Skin of body (tissue), 2 donors: ENCODE results near the gene SCRN2. TPM values are rescaled to one million over a fixed set of nuclear protein-coding genes. Genes with fewer than 3 reads are reported as not detected.

Source experiments
- DNase-seq: peaks from one replicate; lab custom pipeline; 2025; lab: John Stamatoyannopoulos, UW
- total RNA-seq: library from RNA; depleted of rRNA; stranded (reverse); fragments of >200 nt; gene quantifications from one replicate; pipeline ENCODE4 v1.2.3, GENCODE V29; 2014

Gene SCRN2
- total RNA-seq = 40.1 TPM

DNA sequence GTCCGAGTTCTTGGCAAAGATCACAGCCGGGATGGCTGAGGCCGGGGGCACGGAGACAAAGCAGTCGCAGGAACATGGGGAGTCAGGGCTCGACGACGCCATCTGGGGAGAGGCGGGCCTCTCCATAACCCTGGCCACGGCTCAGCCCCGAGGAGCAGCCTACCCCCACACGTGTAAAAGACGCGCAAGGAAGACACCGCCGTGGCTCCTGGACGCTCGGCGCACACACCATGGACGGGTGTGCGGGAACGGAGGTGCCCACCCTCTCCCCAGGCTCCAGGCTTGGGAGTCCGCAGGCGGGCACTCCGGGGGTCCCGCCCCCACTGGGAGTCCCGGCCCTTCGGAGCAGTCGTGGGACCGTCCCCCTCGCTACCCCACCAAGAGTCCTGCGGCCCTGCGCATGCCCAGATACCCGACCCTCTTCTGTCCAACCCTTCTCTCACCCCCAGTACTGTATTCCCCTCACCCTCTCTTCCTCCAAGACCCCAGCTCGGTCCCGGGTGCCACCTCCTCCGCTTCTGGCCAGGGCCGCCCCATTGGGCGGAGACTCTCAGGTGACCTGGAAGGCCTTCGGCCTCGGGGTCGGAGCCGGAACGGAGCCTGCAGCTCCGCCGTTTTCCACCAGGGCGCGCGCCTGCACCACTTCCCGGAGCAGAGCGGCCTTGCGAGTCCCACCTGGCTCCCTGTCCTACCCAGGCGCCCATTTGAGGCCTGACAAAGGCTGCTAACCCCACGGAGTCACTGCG is at the start of gene SCRN2:
Gene SCRN2, minus strand, starts transcription at position 532 of the 746 bp plus-strand sequence. Its CDS starts 430 bp downstream, at position 102.
- DNase-seq = peak; percentile 85

- peak; percentile 56 for DNase-seq
Observed at GRCh38 chr17:47889734-47890529, 48.9 kb upstream of the SCRN2 start.

- DNase-seq = no peak
Observed at GRCh38 chr17:47888293-47888692, 47.2 kb upstream of the SCRN2 start.

GRCh38 chr17:47884905-47885730 is 44.0 kb upstream of the SCRN2 start:
- DNase-seq = no peak

GRCh38 chr17:47884427-47884740 is 43.3 kb upstream of the SCRN2 start:
- DNase-seq = no peak

GRCh38 chr17:47883589-47884426 is 42.7 kb upstream of the SCRN2 start:
- no peak for DNase-seq

GRCh38 chr17:47882695-47883588 is 41.9 kb upstream of the SCRN2 start:
- DNase-seq = no peak

- no peak for DNase-seq
Observed at GRCh38 chr17:47882247-47882646, 41.2 kb upstream of the SCRN2 start.

- no peak for DNase-seq
Observed at GRCh38 chr17:47879776-47880454, 38.8 kb upstream of the SCRN2 start.

DNA sequence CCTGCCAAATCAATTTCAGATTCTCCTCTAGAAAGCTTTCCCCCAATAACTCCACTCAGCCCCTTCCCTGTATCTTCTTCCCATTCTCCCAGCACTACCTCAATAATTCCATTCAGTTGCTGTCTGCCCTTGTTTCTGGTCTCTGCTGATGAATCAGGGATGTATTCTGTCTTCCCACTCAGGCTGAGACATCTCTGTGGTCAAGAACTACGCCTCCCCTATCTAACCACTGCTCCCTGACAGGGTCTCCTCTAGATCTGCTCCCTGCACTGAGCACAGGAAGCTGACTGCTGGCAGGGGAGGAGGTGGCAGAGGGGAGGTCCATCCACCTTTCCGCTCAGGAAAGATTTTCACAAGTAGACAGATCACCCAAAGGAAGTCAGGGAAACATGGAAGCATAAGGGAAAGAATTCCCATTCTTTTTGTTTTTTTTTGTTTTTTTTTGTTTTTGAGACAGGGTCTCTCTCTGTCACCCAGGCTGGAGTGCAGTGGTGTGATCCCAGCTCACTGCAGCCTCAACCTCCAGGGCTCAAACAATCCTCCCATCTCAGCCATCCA is 38.0 kb upstream of the SCRN2 start:
- DNase-seq = no peak

GRCh38 chr17:47878203-47879027 is 37.3 kb upstream of the SCRN2 start:
- DNase-seq = no peak

- DNase-seq = no peak
Observed at GRCh38 chr17:47877368-47878034, 36.4 kb upstream of the SCRN2 start.

DNA sequence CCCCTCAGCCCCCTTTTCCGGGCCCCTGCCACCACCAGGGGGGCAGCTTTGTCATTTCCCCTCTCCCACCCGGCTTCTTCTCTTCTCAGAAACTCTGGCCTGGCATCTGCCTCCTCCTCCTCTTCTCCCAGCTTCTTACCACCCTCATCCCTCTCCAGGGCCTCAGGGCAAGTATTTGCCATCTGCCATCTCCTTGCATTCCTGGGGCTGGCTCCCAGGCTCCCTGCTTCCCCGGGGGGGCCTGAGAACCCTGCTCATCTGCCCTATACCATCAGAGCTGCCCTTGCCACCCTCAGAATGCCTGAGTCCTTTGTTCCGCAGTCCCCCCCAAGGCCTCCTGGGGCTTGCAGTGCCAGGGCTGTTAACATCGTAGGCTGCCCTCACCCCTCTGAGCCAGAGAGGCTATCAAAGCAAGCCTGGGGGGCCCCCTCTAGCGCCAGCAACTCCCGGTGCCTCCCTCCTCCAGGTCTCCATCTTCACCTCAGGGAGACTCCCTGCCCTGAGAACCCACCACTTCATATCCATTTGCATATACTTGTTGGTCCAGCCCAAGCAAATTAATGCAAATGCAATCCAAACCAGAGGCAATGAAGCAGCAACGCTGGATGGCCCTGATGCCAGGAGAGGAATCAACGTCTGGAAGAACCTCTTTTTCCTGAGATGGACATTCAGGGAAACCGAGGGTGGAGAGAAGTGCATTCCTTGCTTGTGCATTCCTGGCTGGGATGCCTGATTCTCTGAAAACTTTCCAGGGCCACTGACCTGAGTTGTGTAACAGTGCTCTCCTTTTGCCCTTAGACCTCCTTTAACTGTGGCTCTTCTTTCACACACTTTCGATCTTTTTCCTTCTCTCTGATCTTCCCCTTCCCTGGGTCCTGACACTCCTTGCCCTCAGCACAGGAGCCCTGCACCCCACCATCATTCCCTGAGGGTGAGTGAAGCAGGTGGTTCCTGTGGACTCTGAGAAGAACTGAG is 34.2 kb upstream of the SCRN2 start:
- DNase-seq = no peak

DNA sequence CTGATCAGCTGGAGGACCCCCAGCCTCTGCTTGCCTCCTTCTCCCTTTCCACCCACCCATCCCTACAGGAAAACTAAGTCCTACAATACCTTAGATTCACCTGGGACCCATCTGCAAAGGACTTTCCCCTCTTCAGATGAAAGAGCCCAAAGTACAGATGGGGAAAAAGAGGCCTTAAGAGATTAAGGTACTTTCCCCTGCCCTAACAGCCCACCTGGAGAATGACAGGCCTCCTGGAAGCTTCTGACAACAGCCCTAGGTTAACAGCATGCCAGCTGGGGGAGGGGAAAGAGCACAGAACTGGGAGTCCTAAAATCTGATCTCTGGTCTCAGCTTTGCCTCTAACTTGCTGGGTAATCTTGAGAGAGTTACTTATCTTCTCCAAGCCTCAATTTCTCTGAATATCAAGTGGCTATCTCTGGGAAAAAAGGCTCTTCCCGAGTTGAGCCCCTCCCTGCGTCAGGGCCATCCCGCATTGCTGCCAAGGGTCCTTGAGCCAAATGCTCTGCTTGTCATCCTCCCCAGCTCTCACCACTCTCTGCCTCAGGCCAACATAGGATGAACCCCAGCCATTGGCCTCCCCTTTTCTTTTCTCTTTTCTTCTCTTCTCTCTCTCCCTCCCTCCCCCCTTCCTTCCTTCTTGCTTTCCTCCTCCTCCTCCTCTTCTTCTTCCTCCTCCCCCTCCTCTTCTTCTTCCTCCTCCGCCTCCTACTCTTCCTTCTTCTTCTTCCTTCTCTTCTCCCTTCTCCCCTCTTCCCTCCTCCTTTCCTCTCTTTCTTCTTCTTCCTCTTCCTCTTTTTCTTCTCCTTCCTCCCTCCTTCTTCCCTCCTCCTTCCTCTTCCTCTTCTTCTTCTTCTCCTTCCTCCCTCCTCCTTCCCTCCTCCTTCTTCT is 32.4 kb upstream of the SCRN2 start:
- no peak for DNase-seq

- DNase-seq = no peak
Observed at GRCh38 chr17:47872651-47873161, 31.6 kb upstream of the SCRN2 start.
